Epithelial cell of proximal tubule (primary cell): ENCODE measurements around the gene CPN1. TPM values are rescaled to one million over a fixed set of nuclear protein-coding genes. Genes with fewer than 3 reads are reported as not detected.

ENCODE experiments used
- DNase-seq: peaks from one replicate; pipeline ENCODE4 v3.0.0-alpha.2; 2011; ENCODE audit warnings: low read depth
- H3K4me3 ChIP-seq: 2 replicates; pipeline ENCODE4 v1.5.1; 2011; ENCODE audit warnings: low read depth, mild to moderate bottlenecking, low read length
- CTCF ChIP-seq: conservative IDR thresholded peaks from 2 replicates; pipeline ENCODE4 v1.5.1; 2012; ENCODE audit warnings: low read depth, mild to moderate bottlenecking, low read length
- total RNA-seq: library from RNA; depleted of rRNA; stranded (reverse); fragments of >200 nt; gene quantifications from 2 replicates; pipeline ENCODE4 v1.2.3, GENCODE V29; 2015

Gene CPN1
- total RNA-seq, 1 donor from 2014 or later: not detected

GRCh38 chr10:100120550-100120949 lies 38.9 kb upstream of the CPN1 start:
- no peak overlapping the region for H3K4me3 ChIP-seq
- no peak for TF ChIP-seq CTCF
- DNase-seq: no peak

- DNase-seq: no peak
- H3K4me3 ChIP-seq: no peak overlapping the region
- TF ChIP-seq CTCF: no peak
These were observed 38.1 kb upstream of the CPN1 start for GRCh38 chr10:100119726-100120125.

- DNase-seq: no peak
- no peak for TF ChIP-seq CTCF
- H3K4me3 ChIP-seq: no peak overlapping the region
These were observed 33.5 kb upstream of the CPN1 start for GRCh38 chr10:100114976-100115770.

GRCh38 chr10:100114460-100114859 lies 32.8 kb upstream of the CPN1 start:
- TF ChIP-seq CTCF: no peak
- no peak for DNase-seq
- no peak overlapping the region for H3K4me3 ChIP-seq

GRCh38 chr10:100109670-100110069 lies 28.0 kb upstream of the CPN1 start:
- DNase-seq: no peak
- H3K4me3 ChIP-seq: no peak overlapping the region
- no peak for TF ChIP-seq CTCF

- no peak for TF ChIP-seq CTCF
- no peak for DNase-seq
- no peak overlapping the region for H3K4me3 ChIP-seq
These were observed 25.2 kb upstream of the CPN1 start for GRCh38 chr10:100106865-100107264.

GRCh38 chr10:100104300-100104699 lies 22.6 kb upstream of the CPN1 start:
- TF ChIP-seq CTCF: no peak
- DNase-seq: no peak
- H3K4me3 ChIP-seq: no peak overlapping the region
